Gastrocnemius medialis (tissue), 4 donors: ENCODE measurements around the gene RRP7A. TPM values are rescaled to one million over a fixed set of nuclear protein-coding genes. Genes with fewer than 3 reads are reported as not detected.
A peak's percentile ranks its signal among the peaks of the same experiment; 100 is the strongest.
"Not testable (repeated sequence)": the region's sequence is repeated elsewhere in the genome, so short reads cannot be mapped to it uniquely, and the experiment has no call there.

Experiments used
- ATAC-seq, 2 donors: fragments of 150-250 bp; one replicate each; pipeline ENCODE4 v1.9.1; 2016
- DNase-seq, 2 donors: peaks; one replicate each; pipeline ENCODE4 v3.0.0-alpha.2; 2019
- H3K27ac ChIP-seq, 4 donors: fragments of 200-600 bp; sonication (generic); 1 replicate in 1 of 4; 2 replicates in 3 of 4; pipeline ENCODE4 v1.5.1; 2016 to 2018; ENCODE audit warnings: mild to moderate bottlenecking in 2 of 4, moderate library complexity in 1 of 4
- H3K27me3 ChIP-seq, 3 donors: fragments of 200-600 bp; sonication (generic) in 2 of 3; 1 replicate in 1 of 3; 2 replicates in 2 of 3; pipeline versions ENCODE4 v1.5.1 to v1.6.0; 2016 to 2019; ENCODE audit warnings: mild to moderate bottlenecking in 1 of 3, moderate library complexity in 1 of 3
- H3K36me3 ChIP-seq, 2 donors: fragments of 200-600 bp; sonication (generic) in 1 of 2; one replicate each; pipeline ENCODE4 v1.5.1; 2017 to 2018
- H3K4me1 ChIP-seq, 2 donors: fragments of 200-600 bp; sonication (generic) in 1 of 2; one replicate each; pipeline ENCODE4 v1.5.1; 2016 to 2017; ENCODE audit warnings: mild to moderate bottlenecking in 2 of 2
- H3K4me3 ChIP-seq, 4 donors: fragments of 200-600 bp; sonication (generic) in 3 of 4; 1 replicate in 1 of 4; 2 replicates in 3 of 4; pipeline ENCODE4 v1.5.1; 2016 to 2019; ENCODE audit warnings: mild to moderate bottlenecking in 2 of 4
- H3K9me3 ChIP-seq, 3 donors: fragments of 200-600 bp; sonication (generic) in 2 of 3; 1 replicate in 1 of 3; 2 replicates in 2 of 3; pipeline ENCODE4 v1.5.1; 2016 to 2019
- CTCF ChIP-seq, 5 experiments: fragments of 450-650 bp in 3 of 5; fragments of 200-600 bp in 2 of 5; sonication (generic) in 2 of 5; IDR thresholded peaks in 4 of 5; conservative IDR thresholded peaks in 1 of 5; 1 replicate in 4 of 5; 2 replicates in 1 of 5; pipeline ENCODE4 v1.5.1; 2016 to 2019; ENCODE audit warnings: antibody characterized with exemption in 5 of 5, mild to moderate bottlenecking in 3 of 5, moderate library complexity in 3 of 5
- POLR2A ChIP-seq, 2 donors: fragments of 450-650 bp; IDR thresholded peaks; one replicate each; pipeline ENCODE4 v1.6.1; 2017; ENCODE audit warnings: antibody characterized with exemption in 2 of 2, mild to moderate bottlenecking in 2 of 2, moderate library complexity in 2 of 2
- in situ Hi-C, 4 donors: fragments of 200-750 bp; cut with MboI; loops; one replicate each; pipeline versions ENCODE4 v1.15.0 to v1.8.0; 2017; ENCODE audit warnings: low sequenced_read_pairs in 4 of 4
- intact Hi-C: fragments of 100-400 bp; cut with DNase I; formaldehyde crosslinking; loops from one replicate; pipeline ENCODE4 v1.15.1; 2023; ENCODE audit warnings: low total_unique reads
- total RNA-seq, 4 donors: library from RNA; depleted of rRNA; stranded (reverse); fragments of >200 nt; gene quantifications; one replicate each; pipeline versions ENCODE4 v1.1.0 to v1.2.3, GENCODE V29; 2016

Gene RRP7A
- total RNA-seq, 4 donors from 2014 or later, result 11.9 to 27.3 (median 15.8) TPM

- DNase-seq (no peak), ATAC-seq (no peak)
- Histone ChIP-seq H3K4me1 (peaks cover 5 to 7% of the 10 kb centered on the region in 2 donors), H3K27ac (no peak overlapping the region), H3K9me3 (no peaks in the 10 kb centered on the region), H3K36me3 (no peaks in the 10 kb centered on the region), H3K4me3 (peak overlapping the region; percentile 37 to 54 (median 46)), H3K27me3 (no peaks in the 10 kb centered on the region)
- intact Hi-C loops (no loop called here), in situ Hi-C loops (no loop called here)
- no peak for TF ChIP-seq CTCF (IDR thresholded peaks at IDR 0.05 in 4 of 5, conservative IDR thresholded peaks at IDR 0.05 in 1 of 5)
- no peak for TF ChIP-seq POLR2A (IDR thresholded peaks at IDR 0.05)
These were observed 18.8 kb downstream of the RRP7A start for GRCh38 chr22:42500836-42501179.

GRCh38 chr22:42500161-42500835 lies 19.3 kb downstream of the RRP7A start:
- peak overlapping the region; percentile 13 to 62 (median 48) for H3K27ac ChIP-seq
- TF ChIP-seq CTCF (IDR thresholded peaks at IDR 0.05 in 4 of 5, conservative IDR thresholded peaks at IDR 0.05 in 1 of 5) (no peak), POLR2A (IDR thresholded peaks at IDR 0.05) (no peak)
- in situ Hi-C loops, result no loop called here
- intact Hi-C loops, result no loop called here
- ATAC-seq, result peak; percentile 84 to 90
- no peaks in the 10 kb centered on the region for H3K27me3 ChIP-seq
- peak; percentile 62 to 77 for DNase-seq
- no peaks in the 10 kb centered on the region for H3K9me3 ChIP-seq
- no peaks in the 10 kb centered on the region for H3K36me3 ChIP-seq
- peaks cover 5 to 7% of the 10 kb centered on the region in 2 donors for H3K4me1 ChIP-seq
- peak overlapping the region; percentile 37 to 54 (median 46) for H3K4me3 ChIP-seq

- H3K27me3 ChIP-seq, H3K36me3 ChIP-seq, DNase-seq, in situ Hi-C loops, H3K4me1 ChIP-seq, intact Hi-C loops, H3K9me3 ChIP-seq: not testable (repeated sequence)
- peak overlapping the region; percentile 13 to 62 (median 48) for H3K27ac ChIP-seq
- ATAC-seq, result peak in 1 of 2 donors; percentile 6
- peak overlapping the region; percentile 37 to 54 (median 46) for H3K4me3 ChIP-seq
These were observed 19.8 kb downstream of the RRP7A start for GRCh38 chr22:42499773-42500160.

- H3K4me3 ChIP-seq, in situ Hi-C loops, H3K27me3 ChIP-seq, ATAC-seq, H3K27ac ChIP-seq, DNase-seq, H3K4me1 ChIP-seq, H3K9me3 ChIP-seq, H3K36me3 ChIP-seq, intact Hi-C loops: not testable (repeated sequence)
These were observed 24.0 kb downstream of the RRP7A start for GRCh38 chr22:42495533-42496141.

- H3K36me3 ChIP-seq, result no peaks in the 10 kb centered on the region
- H3K4me1 ChIP-seq, result no peaks in the 10 kb centered on the region
- ATAC-seq (no peak), DNase-seq (no peak)
- intact Hi-C loops, result no loop called here
- H3K9me3 ChIP-seq, result no peaks in the 10 kb centered on the region
- peaks cover 0 to 6% (median 0%) of the 10 kb centered on the region in 3 donors for H3K27me3 ChIP-seq
- H3K4me3 ChIP-seq, result no peak overlapping the region
- in situ Hi-C loops, result no loop called here
- no peak overlapping the region for H3K27ac ChIP-seq
- TF ChIP-seq POLR2A (IDR thresholded peaks at IDR 0.05), result no peak
- no peak for TF ChIP-seq CTCF (IDR thresholded peaks at IDR 0.05 in 4 of 5, conservative IDR thresholded peaks at IDR 0.05 in 1 of 5)
These were observed 26.2 kb downstream of the RRP7A start for GRCh38 chr22:42493393-42493792.
